HEK293 (cell line): ENCODE results near the gene PDE4D.

ENCODE experiments used
- CTCF ChIA-PET: fragments of 350-600 bp; formaldehyde crosslinking; extraction: SDS; loops from one replicate; lab custom pipeline; 2021; ENCODE audit warnings: antibody characterized with exemption; lab: Yijun Ruan, JAX
- POLR2A ChIA-PET: fragments of 300-600 bp; formaldehyde crosslinking; extraction: SDS; loops from one replicate; lab custom pipeline; 2020; ENCODE audit warnings: antibody characterized with exemption, inconsistent platforms; lab: Yijun Ruan, JAX
- H3K27ac ChIP-seq: fragments of 200-500 bp; sonication (Bioruptor generic); 2 replicates; pipeline ENCODE4 v1.5.1; 2014; ENCODE audit warnings: low read depth, low read length, control low read depth, inconsistent platforms; ENCODE audit errors: extremely low read depth
- H3K36me3 ChIP-seq, 2 experiments: fragments of 200-500 bp in 1 of 2; sonication (Bioruptor generic) in 1 of 2; 1 replicate in 1 of 2; 2 replicates in 1 of 2; pipeline ENCODE4 v1.5.1; 2014 to 2017; ENCODE audit warnings: inconsistent platforms in 2 of 2, low read length in 2 of 2; ENCODE audit not compliant: control insufficient read depth in 2 of 2, insufficient read depth in 1 of 2
- H3K4me1 ChIP-seq: fragments of 200-500 bp; sonication (Bioruptor generic); 2 replicates; pipeline ENCODE4 v1.5.1; 2014; ENCODE audit warnings: mild to moderate bottlenecking, low read length, inconsistent platforms; ENCODE audit not compliant: control insufficient read depth, insufficient read depth
- H3K4me3 ChIP-seq: 2 replicates; pipeline ENCODE4 v1.5.1; 2011; ENCODE audit warnings: low read depth, mild to moderate bottlenecking, control low read depth, low read length, moderate library complexity
- H3K9me3 ChIP-seq: fragments of 200-500 bp; sonication (Bioruptor generic); 2 replicates; pipeline ENCODE4 v1.5.1; 2014; ENCODE audit warnings: low read depth, low read length, inconsistent platforms; ENCODE audit not compliant: control insufficient read depth, insufficient read depth
- HIC1 ChIP-seq: fragments of 450-650 bp; formaldehyde crosslinking; IDR thresholded peaks from 2 replicates; pipeline ENCODE4 v1.5.1; 2016; ENCODE audit warnings: missing biosample characterization, missing genetic modification characterization
- IKZF3 ChIP-seq: fragments of 450-650 bp; IDR thresholded peaks from 2 replicates; pipeline ENCODE4 v1.5.0; 2018; ENCODE audit warnings: missing biosample characterization, mild to moderate bottlenecking, missing genetic modification characterization, moderate library complexity
- PRDM1 ChIP-seq: fragments of 450-650 bp; formaldehyde crosslinking; IDR thresholded peaks from 2 replicates; pipeline ENCODE4; 2016; ENCODE audit warnings: missing biosample characterization, missing genetic modification characterization
- PRDM4 ChIP-seq: fragments of 450-650 bp; formaldehyde crosslinking; IDR thresholded peaks from 2 replicates; pipeline ENCODE4 v1.5.1; 2017; ENCODE audit warnings: missing biosample characterization, missing genetic modification characterization
- ZBTB1 ChIP-seq: fragments of 450-650 bp; formaldehyde crosslinking; IDR thresholded peaks from 2 replicates; pipeline ENCODE4 v1.5.1; 2016; ENCODE audit warnings: missing biosample characterization, missing genetic modification characterization
- ZBTB10 ChIP-seq: fragments of 450-650 bp; formaldehyde crosslinking; IDR thresholded peaks from 2 replicates; pipeline ENCODE4 v1.5.1; 2016; ENCODE audit warnings: missing biosample characterization, missing genetic modification characterization
- ZBTB11 ChIP-seq: fragments of 450-650 bp; formaldehyde crosslinking; conservative IDR thresholded peaks from 2 replicates; pipeline ENCODE4 v1.5.1; 2016; ENCODE audit warnings: low read depth, missing biosample characterization, missing genetic modification characterization
- ZNF132 ChIP-seq: fragments of 450-650 bp; formaldehyde crosslinking; IDR thresholded peaks from 2 replicates; pipeline ENCODE4 v1.5.1; 2017; ENCODE audit warnings: missing biosample characterization, missing genetic modification characterization, borderline replicate concordance
- ZNF133 ChIP-seq: fragments of 450-650 bp; formaldehyde crosslinking; IDR thresholded peaks from 2 replicates; pipeline ENCODE4 v1.5.1; 2016; ENCODE audit warnings: missing biosample characterization, missing genetic modification characterization
- ZNF266 ChIP-seq: fragments of 450-650 bp; formaldehyde crosslinking; IDR thresholded peaks from 2 replicates; pipeline ENCODE4 v1.5.1; 2016; ENCODE audit warnings: missing biosample characterization, missing genetic modification characterization, low read depth
- ZNF350 ChIP-seq: fragments of 450-650 bp; formaldehyde crosslinking; IDR thresholded peaks from 2 replicates; pipeline ENCODE4 v1.5.0; 2017; ENCODE audit warnings: missing biosample characterization, mild to moderate bottlenecking, missing genetic modification characterization
- ZNF394 ChIP-seq: fragments of 450-650 bp; formaldehyde crosslinking; IDR thresholded peaks from 2 replicates; pipeline ENCODE4 v1.5.1; 2016; ENCODE audit warnings: missing biosample characterization, missing genetic modification characterization, mild to moderate bottlenecking, moderate library complexity, borderline replicate concordance
- ZNF473 ChIP-seq: fragments of 450-650 bp; formaldehyde crosslinking; IDR thresholded peaks from 2 replicates; pipeline ENCODE4 v1.5.1; 2017; ENCODE audit warnings: missing biosample characterization, missing genetic modification characterization
- ZNF529 ChIP-seq: fragments of 450-650 bp; formaldehyde crosslinking; IDR thresholded peaks from 2 replicates; pipeline ENCODE4 v1.5.1; 2017; ENCODE audit warnings: missing genetic modification characterization, missing biosample characterization; ENCODE audit not compliant: insufficient replicate concordance
- ZNF555 ChIP-seq: fragments of 450-650 bp; formaldehyde crosslinking; conservative IDR thresholded peaks from 2 replicates; pipeline ENCODE4 v1.5.1; 2017; ENCODE audit warnings: missing biosample characterization, mild to moderate bottlenecking, missing genetic modification characterization, inconsistent platforms
- ZNF561 ChIP-seq: fragments of 450-650 bp; IDR thresholded peaks from 2 replicates; pipeline ENCODE4 v1.5.1; 2018; ENCODE audit warnings: missing biosample characterization, missing genetic modification characterization, borderline replicate concordance
- ZNF621 ChIP-seq: fragments of 450-650 bp; formaldehyde crosslinking; IDR thresholded peaks from 2 replicates; pipeline ENCODE4 v1.5.1; 2017; ENCODE audit warnings: missing biosample characterization, missing genetic modification characterization
- ZNF658 ChIP-seq: fragments of 450-650 bp; formaldehyde crosslinking; IDR thresholded peaks from 2 replicates; pipeline ENCODE4; 2016; ENCODE audit warnings: missing biosample characterization, missing genetic modification characterization
- ZNF777 ChIP-seq: fragments of 450-650 bp; formaldehyde crosslinking; IDR thresholded peaks from 2 replicates; pipeline ENCODE4 v1.5.1; 2017; ENCODE audit warnings: missing biosample characterization, missing genetic modification characterization, borderline replicate concordance
- ZSCAN4 ChIP-seq: fragments of 450-650 bp; formaldehyde crosslinking; IDR thresholded peaks from 2 replicates; pipeline ENCODE4 v1.5.1; 2017; ENCODE audit warnings: missing biosample characterization, missing genetic modification characterization

PDE4D gene

GRCh38 chr5:59538750-59539121, 354.8 kb downstream of the PDE4D start:
- TF ChIP-seq ZNF561 (no peak), ZNF132 (no peak), PRDM1 (no peak), ZBTB1 (tag by site-specific recombination) (no peak), ZNF529 (tag by site-specific recombination) (no peak), ZNF133 (tag by site-specific recombination) (no peak), ZNF621 (no peak), ZNF394 (tag by site-specific recombination) (no peak), IKZF3 (no peak), ZSCAN4 (tag by site-specific recombination) (no peak), ZBTB10 (tag by site-specific recombination) (no peak), ZBTB11 (tag by site-specific recombination) (no peak), ZNF777 (no peak), HIC1 (tag by site-specific recombination) (no peak), ZNF266 (tag by site-specific recombination) (no peak), ZNF473 (no peak), PRDM4 (tag by site-specific recombination) (no peak), ZNF350 (tag by site-specific recombination) (no peak), ZNF658 (tag by site-specific recombination) (no peak), ZNF555 (tag by site-specific recombination) (no peak)
- TF ChIP-seq, all 188 proteins: peak for 0
- Histone ChIP-seq H3K4me1 (peaks cover 22% of the 10 kb centered on the region), H3K9me3 (no peaks in the 10 kb centered on the region), H3K27ac (no peak overlapping the region), H3K4me3 (no peak overlapping the region), H3K36me3 (no peaks in the 10 kb centered on the region)
- POLR2A ChIA-PET: no interaction called here
- CTCF ChIA-PET: no interaction called here
